RWPE1 (cell line): ENCODE data around the gene KCNG2.

Experiments used
- CTCF ChIA-PET: fragments of 350-600 bp; sonication (Branson Sonifier 250); formaldehyde crosslinking; extraction: SDS; loops from one replicate; lab custom pipeline; 2021; lab: Yijun Ruan, JAX
- POLR2A ChIA-PET: fragments of 400-600 bp; formaldehyde crosslinking; extraction: SDS; loops from one replicate; lab custom pipeline; 2020; ENCODE audit warnings: antibody characterized with exemption; ENCODE audit not compliant: low non-redundant PET; lab: Yijun Ruan, JAX
- DNase-seq: peaks from one replicate; pipeline ENCODE4 v3.0.0; 2012; ENCODE audit warnings: low spot score
- H3K27ac ChIP-seq: fragments of 450-650 bp; 2 replicates; pipeline ENCODE4 v1.5.1; 2017
- TF ChIP-seq, protein P1 (sequence below): fragments of 450-650 bp; conservative IDR thresholded peaks from 2 replicates; pipeline ENCODE4 v1.5.1; 2017; ENCODE audit warnings: low read depth, mild to moderate bottlenecking

The KCNG2 gene

DNA sequence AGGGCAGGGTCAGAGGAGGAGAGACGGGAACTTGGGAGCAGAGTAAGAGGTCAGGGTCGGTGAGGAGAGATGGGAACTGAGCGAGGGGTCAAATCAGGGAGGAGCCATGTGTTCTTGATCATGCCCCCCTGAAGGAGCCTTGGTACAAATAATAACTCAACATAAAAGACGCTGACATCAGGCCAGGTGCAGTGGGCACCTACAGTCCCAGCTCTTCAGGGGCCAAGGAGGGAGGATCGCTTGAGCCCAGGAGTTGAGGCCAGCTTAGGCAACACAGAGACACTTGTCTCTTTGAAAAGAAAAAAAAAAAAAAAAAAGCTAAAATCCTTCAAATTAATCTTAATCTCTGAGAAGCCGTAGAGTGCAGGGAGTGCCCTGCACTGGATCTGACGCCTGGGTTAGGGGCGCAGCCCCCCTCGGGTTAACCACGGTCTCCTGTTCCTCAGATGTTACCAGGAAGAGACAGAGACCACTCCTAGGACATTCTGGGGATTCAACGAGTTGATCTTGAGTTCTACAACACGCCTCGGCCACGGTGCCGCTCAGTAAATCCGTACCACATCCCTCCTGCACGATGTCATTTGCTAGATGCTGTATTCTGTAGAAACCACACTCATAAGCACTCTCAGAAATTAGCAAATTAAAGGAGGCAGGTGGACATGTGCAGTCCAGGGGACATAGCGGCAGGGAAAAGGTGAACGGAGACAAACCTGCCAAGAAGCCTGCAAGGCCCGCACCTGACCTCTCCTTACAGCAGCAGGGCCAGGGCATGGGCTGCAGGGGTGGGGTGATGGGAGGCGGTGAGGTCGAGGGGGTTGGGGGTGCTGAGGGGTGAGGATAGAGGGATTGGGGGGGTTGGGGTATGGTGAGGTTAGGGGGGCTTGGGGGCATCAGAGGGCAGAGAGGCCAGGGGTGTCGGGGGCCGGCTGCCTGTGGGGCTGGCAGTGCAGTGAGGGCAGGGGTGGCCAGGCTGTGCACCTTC lies 124.5 kb downstream of the KCNG2 start:
- DNase-seq = no peak
- CTCF ChIA-PET = no interaction called here
- TF ChIP-seq, protein P1, sequence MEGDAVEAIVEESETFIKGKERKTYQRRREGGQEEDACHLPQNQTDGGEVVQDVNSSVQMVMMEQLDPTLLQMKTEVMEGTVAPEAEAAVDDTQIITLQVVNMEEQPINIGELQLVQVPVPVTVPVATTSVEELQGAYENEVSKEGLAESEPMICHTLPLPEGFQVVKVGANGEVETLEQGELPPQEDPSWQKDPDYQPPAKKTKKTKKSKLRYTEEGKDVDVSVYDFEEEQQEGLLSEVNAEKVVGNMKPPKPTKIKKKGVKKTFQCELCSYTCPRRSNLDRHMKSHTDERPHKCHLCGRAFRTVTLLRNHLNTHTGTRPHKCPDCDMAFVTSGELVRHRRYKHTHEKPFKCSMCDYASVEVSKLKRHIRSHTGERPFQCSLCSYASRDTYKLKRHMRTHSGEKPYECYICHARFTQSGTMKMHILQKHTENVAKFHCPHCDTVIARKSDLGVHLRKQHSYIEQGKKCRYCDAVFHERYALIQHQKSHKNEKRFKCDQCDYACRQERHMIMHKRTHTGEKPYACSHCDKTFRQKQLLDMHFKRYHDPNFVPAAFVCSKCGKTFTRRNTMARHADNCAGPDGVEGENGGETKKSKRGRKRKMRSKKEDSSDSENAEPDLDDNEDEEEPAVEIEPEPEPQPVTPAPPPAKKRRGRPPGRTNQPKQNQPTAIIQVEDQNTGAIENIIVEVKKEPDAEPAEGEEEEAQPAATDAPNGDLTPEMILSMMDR = no peak
- POLR2A ChIA-PET = no interaction called here
- H3K27ac ChIP-seq = no peak overlapping the region

DNA sequence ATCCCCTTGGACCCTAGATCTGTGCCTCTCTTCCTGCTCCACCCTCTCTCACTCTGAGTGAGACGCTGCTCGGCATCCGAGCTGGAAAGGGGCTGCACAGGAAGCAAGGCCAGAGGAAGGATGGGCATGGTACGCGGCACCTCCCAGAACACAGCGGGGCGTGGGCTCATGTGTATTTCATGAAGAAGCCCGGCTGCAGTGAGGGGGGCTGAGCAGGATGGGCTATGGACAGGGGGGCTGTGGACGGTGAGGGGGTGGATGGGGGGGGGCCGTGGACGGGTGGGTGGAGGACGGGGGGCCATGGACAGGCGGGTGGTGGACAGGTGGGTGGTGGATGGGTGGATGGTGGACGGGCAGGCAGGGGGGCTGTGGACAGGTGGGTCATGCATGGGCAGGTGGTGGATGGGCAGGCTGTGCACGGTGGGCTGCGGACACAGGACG lies 125.3 kb downstream of the KCNG2 start:
- TF ChIP-seq, protein P1 = no peak
- H3K27ac ChIP-seq = no peak overlapping the region
- DNase-seq = no peak
- ChIA-PET POLR2A (no interaction called here), CTCF (no interaction called here)

DNA sequence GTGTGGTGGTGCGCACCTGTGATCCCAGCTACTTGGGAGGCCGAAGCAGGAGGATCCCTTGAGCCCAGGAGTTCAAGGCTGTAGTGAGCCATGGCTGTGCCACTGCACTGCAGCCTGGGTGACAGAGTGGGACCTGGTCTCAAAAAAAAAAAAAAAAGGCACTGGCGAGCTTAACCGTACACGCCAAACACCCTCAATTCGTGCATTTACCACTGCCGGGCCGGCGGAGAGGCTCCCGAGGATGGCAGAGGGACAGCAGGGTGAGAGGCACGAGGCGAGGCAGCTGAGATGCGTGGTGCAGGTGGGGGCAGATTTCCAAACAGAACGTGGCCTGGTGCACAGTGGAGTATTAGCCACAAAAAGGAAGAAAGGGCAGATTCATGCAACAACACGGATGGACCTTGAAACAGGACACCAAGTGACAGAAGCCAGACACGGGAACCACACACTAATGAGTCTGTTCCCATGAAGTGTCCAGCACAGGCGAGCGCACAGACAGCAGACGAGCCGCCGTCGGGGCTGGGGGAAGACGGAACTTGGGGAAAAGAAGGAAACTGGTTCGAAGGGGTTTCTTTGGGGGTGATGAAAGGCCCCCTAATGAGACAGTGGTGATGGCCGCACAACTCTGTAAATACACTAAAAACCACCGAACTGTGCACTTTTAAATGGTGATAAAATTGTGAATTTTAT lies 126.3 kb downstream of the KCNG2 start:
- no peak overlapping the region for H3K27ac ChIP-seq
- DNase-seq = no peak
- TF ChIP-seq, protein P1 = no peak
- ChIA-PET CTCF (no interaction called here), POLR2A (interaction anchor here (0.6 kb wide), 1 partner anchor 106 kb away, joined by 5 read pairs; no protein-coding TSS in a partner anchor)

DNA sequence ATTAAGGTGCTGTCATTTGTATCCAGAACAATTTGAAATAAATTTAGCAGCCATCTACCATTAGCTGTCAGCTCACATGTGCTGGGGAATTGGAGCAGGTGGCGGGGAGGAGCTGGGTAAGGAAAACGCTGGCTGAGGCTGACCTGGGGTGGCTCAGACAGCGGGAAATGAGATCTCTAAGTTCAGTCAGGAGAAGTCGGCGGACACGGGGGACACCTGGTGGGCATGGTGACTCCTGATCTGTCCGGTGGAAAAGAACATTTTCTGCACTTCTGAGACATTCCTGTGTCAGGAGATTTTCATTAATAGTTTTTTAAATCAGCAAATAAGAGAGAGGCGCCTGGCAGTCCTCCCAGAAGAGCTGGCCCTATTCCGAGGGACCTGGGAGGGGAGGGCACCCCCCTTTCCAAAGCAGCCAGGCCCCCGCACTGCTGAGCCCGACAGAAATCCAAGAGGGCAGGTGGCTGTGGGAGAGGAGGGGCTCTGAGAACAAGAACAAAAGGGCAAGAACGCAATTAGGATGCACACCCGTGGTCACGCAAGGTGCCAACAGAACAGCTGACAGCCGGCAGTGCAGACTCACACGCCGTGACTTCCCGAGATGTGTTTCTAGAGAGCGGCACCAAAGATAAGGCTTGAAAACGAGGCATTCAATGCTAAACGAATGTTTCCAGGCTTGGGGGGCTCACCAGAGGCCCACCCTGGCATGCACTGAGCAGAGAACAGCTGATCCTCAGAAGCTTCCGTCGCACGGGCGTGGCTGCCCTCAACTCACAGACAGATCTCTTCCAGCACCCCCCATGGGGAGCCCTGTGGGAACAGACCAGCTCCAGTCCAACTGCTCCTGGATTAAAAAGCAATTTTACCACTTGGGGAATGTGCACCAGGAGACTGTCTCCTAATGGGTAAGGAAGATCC lies 127.3 kb downstream of the KCNG2 start:
- no peak for DNase-seq
- ChIA-PET CTCF (no interaction called here), POLR2A (no interaction called here)
- TF ChIP-seq, protein P1 = no peak
- H3K27ac ChIP-seq = no peak overlapping the region

DNA sequence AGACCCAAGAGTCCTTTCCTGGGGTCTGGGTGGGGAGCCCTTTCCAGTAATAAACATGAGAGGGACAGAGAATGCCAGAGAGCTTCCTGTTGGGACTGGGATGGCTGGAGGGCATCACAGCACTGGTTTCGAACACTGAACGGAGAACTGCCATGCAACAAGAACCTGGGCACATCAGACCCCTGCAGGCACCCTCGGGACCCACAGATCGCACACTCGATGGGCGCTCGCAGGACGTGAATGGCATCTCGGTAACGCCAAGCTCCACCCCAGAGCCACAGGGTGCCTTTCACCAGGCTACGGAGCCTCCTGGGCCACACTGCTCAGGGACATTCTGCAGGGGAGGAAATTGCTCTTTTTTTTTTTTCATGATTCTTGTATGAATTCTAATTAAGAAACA lies 128.6 kb downstream of the KCNG2 start:
- TF ChIP-seq, protein P1 = no peak
- CTCF ChIA-PET = no interaction called here
- no peak for DNase-seq
- no peak overlapping the region for H3K27ac ChIP-seq
- POLR2A ChIA-PET = no interaction called here
